Activated effector memory CD4-positive, alpha-beta T cell treated with anti-CD3 and anti-CD28 coated beads, Interleukin-2, amount 50 U/mL, for 16 hours (primary cell): ENCODE data around the gene WWTR1.

ENCODE experiments used
- DNase-seq: peaks from one replicate; pipeline ENCODE4 v3.0.0-alpha.2; 2020

The WWTR1 gene

GRCh38 chr3:149523512-149524299 lies 134.1 kb downstream of the WWTR1 start:
- DNase-seq, result no peak

DNA sequence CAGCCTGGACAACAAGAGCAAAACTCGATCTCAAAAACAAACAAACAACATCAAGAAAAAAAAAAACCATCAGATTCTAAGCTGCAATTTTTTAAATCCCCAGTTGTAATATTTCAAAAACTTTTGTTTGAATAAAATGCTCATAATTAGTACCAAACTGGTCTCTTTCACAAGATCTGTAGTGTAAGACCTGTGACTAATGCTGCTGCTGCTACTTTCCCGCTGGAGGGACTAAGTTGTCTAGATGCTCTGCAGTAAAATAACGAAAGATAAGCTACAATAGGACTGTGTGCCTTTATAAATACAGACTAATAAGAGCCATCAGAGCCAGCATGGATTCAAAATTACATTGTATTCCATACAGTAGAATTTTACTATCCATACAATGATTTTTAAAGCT lies 137.9 kb downstream of the WWTR1 start:
- no peak for DNase-seq

GRCh38 chr3:149516920-149517319 lies 140.9 kb downstream of the WWTR1 start:
- DNase-seq, result no peak

DNA sequence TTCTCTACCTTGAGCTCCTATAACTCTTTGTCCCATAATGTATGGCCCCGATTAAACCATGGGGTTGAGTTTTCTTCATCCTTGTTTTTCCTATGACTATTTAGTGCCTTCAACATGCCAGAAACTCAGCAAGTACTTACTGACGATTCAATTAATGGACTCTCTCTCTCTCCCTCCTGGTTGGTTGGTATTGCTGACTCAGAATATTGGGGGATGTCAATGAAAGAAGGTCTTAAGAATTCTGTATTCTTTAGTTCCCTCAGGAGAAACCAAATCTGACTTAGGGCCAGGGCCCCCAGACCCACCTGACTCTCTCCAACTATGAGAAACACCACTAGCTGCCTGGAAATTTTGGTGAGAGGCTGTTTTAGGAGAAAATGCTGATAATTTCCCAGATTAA lies 142.6 kb downstream of the WWTR1 start:
- DNase-seq, result no peak

- no peak for DNase-seq
Measured at GRCh38 chr3:149514471-149514870, 143.4 kb downstream of the WWTR1 start.

DNA sequence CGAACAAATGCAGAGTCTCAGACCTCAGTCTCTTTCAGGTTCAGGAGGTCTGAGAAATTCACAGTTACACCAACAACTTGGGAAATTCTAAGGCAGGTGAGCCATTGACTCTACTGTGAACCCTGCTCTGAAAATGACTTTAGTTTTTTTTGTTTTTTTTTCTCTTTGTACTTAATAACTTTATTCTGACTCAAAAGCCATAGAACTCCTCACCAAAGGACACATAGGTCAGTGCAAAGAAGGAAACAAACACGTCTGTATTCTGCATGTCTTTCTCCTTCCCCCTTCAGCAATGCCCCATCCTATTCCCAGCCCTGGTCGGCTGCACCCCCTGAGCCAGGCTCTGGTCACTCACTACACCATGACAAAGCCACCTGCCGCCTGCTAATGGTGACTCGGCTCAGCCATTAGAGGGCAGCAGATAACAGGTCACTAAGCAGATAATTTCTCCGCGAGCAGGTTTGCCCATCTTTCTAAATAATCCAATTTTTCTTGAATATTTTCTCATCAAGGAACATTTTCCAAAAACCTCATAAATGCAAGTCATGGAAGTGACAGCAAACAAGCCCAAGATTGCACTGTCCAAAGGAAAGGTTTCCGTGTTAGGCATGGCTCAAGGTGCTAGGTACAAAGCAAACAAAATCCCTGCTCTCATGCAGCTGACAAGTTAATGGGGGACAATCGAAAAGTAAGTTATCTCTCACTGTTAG lies 145.6 kb downstream of the WWTR1 start:
- DNase-seq, result peak; percentile 71

GRCh38 chr3:149511040-149511626 lies 146.7 kb downstream of the WWTR1 start:
- no peak for DNase-seq

- DNase-seq, result no peak
Measured at GRCh38 chr3:149510480-149510879, 147.3 kb downstream of the WWTR1 start.

DNA sequence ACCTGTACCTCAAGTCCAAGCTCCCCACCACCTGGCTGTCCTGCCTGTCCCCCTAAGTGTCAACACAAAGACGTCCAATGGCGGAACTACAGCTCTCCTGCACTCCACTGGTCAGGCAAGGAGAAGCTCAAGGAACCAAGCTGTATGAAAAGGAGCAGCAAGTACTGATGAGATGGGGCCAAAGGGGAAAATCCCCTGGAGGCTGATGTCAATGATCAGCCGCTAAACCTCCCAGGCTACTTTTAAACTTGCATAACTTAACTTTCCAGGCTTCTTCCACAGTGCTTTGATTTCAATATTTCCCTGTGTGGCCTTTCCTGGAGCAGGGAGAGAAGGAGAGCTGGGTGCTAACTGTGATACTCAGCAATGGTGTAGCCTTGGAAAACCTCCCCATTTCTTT lies 148.3 kb downstream of the WWTR1 start:
- DNase-seq, result no peak

DNA sequence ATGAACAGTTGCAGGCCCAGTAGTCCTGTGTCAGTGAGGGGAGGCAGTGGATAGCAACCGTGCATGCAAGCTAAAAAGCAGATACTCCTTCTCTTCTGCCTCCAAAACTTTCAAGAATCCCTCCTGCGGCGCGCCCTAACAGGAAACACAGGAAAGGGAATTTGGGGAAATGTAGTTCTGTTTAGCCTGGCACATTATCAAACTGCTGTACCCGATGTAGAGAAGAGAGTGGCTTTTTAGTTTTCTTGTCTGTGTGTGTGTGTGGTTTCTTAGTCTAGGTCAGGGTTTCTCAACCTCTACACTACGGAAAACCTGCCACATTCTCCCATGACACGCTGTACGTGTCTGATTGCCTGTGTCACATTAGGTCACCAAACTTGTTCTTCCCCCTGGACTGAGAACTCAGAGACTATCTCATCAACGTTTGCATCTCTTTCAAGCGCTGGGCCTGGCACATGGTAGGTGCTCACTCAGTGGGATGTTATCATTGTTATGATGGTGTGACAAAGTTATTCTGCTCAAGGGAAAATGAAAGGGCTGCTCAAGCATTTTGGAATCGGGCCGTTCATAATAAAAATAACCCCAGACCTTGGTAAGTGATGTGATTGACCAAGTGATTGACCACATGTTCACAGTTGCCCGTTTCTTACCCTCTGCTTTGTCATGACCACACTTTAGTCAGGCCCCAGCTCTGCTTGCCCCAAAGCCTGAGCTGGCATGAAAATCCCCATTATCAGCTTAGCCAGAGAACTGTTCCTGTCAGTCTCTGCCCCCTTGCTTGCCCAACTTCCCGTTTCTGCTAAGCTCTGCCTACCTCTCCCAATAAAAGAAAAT lies 150.1 kb downstream of the WWTR1 start:
- DNase-seq, result no peak

DNA sequence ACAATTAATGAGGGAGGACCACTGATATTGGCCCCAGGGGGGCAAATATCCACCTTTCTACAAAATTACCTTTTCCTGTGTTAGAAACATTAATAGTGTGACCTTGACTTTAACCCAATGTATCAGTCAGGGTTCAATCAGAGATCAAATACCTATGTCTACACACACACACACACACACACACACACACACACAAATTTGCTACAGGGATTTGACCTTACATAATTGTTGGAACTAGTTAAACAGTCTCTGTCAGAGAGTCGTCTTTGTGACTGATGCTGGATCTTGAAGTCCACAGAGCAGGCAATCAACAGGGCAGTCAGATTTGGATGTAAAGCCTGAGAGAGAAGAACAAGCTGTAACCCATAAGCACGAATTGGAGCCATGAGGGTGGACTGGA lies 150.9 kb downstream of the WWTR1 start:
- DNase-seq, result no peak

- no peak for DNase-seq
Measured at GRCh38 chr3:149506540-149506939, 151.3 kb downstream of the WWTR1 start.

GRCh38 chr3:149502438-149502837 lies 155.4 kb downstream of the WWTR1 start:
- no peak for DNase-seq

DNA sequence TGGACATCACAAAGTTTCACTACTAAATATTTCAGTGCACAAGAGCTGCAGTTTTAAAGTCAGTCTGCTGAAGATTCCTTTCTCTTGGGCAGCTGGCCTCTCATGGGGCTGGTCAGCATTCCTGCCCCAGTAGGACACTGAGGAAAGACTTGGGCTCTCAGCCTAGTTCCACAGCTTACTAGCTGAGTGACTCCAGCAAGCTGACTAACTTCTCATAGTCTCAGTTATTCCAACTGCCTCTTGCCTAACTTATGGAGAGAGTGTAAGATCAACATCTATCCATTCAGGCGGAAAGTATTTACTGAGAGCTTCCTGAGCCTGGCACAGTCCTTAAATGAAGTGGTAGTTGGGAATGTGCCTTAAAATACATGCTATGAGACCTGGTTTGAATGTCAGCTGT lies 156.3 kb downstream of the WWTR1 start:
- no peak for DNase-seq

DNA sequence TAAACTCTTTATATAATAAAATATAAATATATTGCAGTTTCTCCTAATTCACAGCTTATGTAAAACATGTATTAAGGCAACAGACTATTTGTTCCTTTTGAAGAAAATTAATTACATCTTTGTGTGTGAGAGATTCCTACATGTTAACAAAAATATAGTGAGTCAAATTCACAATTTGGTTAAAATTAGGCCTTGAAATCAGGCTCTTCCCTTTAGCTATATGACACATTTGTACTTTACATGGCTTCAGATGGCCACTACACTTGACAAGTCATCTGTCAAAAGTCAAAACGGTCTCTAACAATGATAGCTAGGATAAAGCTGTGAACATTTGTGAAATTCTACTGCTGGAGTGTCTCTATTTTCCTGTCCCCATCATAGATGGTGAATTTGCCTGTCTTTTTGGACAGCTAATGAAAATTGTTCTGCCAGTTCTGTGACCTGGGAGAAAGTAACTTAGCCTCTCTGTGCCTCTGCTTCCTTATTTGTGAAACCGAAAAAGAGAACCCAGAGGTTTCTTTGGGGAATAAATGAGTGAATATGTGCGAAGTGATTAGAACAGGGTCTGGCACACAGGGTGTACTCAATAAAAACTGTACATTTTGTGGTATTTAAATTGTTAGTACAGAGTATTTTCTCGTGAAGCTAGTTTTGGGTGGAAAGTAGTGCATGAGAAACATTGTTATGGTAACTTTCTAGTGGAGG lies 159.7 kb downstream of the WWTR1 start:
- DNase-seq, result no peak

DNA sequence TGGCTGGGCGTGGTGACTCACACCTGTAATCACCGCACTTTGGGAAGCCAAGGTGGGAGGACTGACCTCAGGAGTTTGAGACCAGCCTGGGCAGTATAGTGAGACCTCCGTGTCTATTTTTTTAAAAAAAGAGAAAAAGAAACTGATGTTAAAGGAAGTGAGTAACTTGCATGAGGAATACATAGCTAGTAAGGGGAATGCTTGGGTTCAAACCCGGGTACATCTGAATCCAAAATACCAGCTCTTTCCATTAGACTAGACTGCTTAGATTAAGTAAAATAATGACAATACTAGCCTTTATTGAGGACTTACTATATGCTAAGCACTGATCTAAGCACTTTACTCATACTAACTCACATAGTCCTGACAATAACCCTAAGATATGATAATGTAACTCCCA lies 160.9 kb downstream of the WWTR1 start:
- no peak for DNase-seq

DNA sequence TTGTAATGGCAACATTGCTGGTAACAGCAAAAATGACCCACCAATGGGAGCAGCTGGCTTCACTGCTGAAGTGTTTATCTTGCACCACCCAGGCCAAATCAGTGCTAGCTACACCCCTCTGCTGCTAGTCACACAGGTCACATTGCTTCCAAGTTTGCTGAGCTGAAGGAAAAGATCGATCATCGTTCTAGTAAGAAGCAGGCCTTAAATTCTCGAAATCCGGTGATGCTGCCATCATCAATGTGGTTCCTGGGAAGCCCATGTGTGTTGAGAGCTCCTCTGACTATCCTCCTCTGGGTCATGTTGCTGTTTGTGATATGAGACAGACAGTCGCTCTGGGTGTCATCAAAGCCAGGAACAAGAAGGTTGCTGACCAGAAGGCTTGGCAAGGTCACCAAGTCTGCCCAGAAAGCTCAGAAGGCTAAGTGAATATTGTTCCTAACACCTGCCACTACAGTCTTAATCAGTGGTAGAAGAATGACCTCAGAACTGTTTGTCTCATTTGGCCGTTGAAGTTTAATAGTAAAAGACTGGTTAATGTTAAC lies 162.2 kb downstream of the WWTR1 start:
- DNase-seq, result no peak

GRCh38 chr3:149494759-149495580 lies 162.9 kb downstream of the WWTR1 start:
- no peak for DNase-seq

DNA sequence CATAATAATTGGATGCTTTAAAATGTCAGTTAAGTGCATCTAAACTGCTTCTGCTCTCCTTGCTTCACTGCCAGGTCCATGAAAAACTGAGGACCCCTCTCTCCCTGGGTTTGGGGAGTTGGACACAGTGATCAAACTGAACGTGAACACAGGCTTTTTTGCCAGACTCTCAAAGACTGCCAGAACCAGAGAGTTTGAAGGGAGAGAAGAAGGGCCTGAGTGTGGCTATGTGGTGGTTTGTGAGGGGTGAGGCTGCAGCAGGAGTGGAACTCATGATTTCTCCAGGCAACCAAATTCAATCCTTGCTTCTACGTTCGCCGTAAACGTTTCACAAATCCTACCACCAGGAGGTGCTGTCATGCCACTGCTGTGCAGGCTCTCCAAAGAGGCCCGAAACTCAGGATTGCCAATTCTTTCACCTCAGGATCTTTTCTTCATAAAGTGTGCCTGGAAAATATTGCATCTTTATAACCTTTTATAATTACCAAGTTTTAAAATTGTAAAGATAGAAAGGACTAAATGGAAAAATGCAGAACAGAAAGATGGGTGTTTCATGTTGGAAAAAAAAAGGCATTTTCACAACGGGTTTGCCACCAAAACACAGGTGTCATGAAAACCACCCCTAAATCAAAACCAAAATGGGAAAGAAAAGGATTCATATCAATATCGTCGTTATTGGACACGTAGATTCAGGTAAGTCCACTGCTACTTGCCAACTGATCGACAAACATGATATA lies 163.6 kb downstream of the WWTR1 start:
- DNase-seq, result no peak

DNA sequence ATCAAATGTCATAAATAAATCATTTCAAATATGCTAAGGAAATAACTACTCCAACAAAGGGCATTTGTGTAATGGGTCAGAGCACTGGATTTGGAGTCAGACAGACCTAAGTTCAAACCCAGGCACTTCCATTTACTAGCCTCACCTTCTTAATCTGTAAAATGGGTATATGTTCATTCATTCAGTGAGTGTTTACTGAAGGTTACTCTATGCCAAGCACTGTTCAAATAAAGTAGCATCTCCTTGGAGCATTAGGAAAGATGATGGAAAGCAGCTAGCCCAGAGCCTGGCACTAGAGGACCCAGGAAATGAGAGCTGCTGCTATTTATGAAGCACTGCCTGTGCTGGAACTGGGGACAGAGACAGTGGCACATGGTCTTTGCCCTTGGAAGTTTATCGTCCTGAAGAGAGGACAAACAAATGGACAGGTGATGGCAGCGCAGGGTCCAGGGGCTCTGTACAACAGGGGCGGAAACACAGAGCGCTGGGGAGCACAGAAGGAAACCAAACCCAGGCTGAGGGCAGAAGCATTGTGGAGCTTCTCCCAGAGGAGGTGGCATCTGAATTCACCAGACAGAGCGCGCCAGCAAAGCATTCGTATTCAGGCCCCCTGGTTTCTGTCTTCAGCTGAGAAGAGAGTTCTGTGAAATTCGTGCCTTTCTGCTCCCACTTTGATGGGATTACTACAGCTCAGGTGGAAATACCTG lies 164.4 kb downstream of the WWTR1 start:
- no peak for DNase-seq
